Measurements from ENCODE around the gene PRMT1. TPM values are rescaled to one million over a fixed set of nuclear protein-coding genes. Genes with fewer than 3 reads are reported as not detected.

The PRMT1 gene
- polyA plus RNA-seq, 1 donor = 202 TPM

DNA sequence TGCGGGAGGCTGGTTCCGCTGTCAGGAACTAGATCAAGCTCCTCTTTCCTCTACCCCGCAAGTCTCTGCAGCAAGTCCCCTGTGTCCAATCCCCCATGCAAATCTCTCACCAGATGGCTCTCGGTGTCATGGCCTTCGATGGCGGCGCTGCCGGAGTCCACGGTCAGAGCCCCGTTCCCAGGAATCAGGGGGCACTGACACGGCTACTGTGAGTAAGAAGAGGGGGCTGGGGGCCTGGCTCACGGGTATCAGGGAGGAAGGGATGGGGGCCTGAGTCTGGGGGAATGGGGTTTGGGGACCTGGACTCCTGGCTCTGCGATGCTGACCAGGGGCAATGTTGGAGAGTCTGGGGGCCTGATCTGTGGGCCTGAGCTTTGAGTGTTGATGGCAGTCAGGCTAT is 31.1 kb upstream of the PRMT1 start:
- DNase-seq = no peak

DNA sequence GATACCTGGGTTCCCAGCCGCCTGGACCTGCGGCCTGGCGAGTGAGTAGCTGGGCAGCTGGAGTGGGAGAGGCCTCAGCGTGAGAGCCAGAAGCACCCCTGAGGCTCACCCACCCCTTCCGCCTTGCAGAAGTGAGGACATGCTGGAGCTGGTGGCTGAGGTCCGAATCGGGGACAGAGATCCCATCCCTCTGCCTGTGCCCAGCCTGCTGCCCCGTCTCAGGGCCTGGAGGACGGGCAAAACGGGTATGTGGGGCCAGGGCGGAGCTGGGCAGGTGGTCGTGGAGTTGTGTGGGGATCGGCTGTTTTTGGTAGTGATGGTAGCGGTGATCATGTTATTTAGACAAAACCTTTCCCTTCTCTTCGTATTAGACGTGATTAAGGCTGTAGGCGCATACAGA is 30.5 kb upstream of the PRMT1 start:
- no peak for DNase-seq

DNA sequence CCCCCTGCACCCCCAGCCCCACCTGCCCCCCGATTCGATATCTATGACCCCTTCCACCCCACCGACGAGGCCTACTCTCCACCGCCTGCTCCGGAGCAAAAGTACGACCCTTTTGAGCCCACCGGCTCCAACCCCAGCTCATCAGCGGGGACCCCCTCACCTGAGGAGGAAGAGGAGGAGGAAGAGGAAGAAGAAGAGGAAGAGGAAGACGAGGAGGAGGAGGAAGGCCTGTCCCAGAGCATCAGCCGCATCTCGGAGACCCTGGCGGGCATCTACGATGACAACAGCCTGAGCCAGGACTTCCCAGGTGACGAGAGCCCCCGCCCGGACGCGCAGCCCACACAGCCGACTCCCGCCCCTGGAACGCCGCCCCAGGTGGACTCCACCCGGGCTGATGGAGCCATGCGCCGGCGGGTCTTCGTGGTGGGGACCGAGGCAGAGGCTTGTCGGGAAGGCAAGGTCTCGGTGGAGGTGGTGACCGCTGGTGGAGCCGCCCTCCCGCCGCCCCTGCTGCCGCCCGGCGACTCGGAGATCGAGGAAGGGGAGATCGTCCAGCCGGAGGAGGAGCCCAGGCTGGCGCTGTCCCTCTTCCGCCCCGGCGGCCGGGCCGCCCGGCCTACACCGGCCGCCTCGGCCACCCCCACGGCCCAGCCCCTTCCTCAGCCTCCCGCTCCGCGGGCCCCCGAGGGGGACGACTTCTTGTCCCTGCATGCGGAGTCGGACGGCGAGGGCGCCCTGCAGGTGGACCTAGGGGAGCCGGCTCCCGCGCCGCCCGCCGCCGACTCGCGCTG is 25.8 kb upstream of the PRMT1 start:
- no peak for DNase-seq

DNA sequence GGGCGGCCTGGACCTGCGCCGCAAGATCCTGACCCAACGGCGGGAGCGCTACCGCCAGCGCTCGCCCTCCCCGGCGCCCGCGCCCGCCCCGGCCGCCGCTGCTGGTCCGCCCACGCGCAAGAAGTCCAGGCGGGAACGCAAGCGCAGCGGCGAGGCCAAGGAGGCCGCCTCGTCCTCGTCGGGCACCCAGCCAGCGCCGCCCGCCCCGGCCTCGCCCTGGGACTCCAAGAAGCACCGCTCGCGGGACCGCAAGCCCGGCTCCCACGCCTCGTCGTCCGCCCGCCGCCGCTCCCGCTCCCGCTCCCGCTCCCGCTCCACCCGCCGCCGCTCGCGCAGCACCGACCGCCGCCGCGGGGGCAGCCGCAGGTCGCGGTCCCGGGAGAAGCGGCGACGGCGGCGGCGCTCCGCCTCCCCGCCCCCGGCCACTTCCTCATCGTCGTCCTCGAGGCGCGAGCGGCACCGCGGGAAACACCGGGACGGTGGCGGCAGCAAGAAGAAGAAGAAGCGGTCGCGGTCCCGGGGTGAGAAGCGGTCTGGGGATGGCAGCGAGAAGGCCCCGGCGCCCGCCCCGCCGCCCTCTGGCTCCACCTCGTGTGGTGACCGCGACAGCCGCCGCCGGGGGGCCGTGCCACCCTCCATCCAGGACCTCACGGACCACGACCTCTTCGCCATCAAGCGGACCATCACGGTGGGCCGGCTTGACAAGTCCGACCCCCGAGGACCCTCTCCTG is 25.1 kb upstream of the PRMT1 start:
- no peak for DNase-seq

DNA sequence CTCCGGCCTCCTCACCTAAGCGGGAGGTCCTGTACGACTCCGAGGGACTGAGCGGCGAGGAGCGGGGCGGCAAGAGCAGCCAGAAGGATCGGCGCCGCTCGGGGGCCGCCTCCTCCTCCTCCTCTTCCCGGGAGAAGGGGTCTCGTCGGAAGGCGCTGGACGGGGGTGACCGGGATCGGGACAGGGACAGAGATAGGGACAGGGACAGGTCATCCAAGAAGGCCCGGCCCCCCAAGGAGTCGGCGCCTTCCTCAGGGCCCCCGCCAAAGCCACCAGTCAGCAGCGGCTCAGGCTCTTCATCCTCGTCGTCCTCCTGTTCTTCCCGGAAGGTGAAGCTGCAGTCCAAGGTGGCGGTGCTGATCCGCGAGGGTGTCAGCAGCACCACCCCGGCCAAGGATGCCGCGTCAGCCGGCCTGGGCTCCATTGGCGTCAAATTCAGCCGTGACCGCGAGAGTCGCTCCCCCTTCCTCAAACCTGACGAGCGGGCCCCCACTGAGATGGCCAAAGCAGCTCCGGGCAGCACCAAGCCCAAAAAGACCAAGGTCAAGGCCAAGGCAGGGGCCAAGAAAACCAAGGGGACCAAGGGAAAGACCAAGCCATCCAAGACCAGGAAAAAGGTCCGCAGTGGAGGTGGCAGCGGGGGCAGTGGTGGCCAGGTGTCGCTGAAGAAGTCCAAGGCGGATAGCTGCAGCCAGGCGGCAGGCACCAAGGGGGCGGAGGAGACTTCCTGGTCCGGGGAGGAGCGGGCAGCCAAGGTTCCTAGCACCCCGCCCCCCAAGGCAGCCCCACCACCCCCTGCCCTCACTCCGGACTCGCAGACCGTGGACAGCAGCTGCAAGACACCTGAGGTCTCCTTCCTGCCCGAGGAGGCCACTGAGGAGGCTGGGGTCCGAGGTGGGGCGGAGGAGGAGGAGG is 24.3 kb upstream of the PRMT1 start:
- DNase-seq = no peak

DNA sequence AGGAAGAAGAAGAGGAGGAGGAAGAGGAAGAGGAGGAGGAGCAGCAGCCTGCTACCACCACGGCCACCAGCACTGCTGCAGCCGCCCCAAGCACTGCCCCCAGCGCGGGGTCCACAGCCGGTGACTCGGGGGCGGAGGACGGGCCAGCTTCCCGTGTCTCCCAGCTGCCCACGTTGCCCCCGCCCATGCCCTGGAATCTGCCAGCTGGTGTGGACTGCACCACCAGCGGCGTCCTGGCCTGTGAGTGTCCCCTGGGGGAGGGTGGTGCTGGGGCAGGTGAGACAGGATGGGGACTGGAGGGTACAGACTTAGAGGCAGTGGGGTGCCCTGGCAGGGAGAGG is 23.6 kb upstream of the PRMT1 start:
- DNase-seq = no peak

DNA sequence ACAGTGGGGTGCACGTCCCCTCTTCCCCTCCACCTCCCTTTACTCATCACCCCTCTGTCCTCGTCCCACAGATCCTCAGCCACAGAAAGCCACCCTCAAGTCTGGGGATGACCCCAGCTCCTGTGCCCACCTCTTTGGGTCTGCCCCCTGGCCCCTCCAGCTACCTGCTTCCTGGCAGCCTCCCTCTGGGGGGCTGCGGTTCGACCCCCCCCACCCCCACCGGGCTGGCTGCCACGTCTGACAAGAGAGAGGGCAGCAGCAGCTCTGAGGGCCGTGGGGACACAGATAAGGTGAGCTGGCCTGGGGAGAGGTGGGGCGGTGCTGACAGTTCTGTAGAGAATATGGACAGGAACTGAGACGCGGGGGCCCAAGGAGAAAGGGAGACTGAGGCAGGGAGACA is 22.5 kb upstream of the PRMT1 start:
- DNase-seq = no peak

DNA sequence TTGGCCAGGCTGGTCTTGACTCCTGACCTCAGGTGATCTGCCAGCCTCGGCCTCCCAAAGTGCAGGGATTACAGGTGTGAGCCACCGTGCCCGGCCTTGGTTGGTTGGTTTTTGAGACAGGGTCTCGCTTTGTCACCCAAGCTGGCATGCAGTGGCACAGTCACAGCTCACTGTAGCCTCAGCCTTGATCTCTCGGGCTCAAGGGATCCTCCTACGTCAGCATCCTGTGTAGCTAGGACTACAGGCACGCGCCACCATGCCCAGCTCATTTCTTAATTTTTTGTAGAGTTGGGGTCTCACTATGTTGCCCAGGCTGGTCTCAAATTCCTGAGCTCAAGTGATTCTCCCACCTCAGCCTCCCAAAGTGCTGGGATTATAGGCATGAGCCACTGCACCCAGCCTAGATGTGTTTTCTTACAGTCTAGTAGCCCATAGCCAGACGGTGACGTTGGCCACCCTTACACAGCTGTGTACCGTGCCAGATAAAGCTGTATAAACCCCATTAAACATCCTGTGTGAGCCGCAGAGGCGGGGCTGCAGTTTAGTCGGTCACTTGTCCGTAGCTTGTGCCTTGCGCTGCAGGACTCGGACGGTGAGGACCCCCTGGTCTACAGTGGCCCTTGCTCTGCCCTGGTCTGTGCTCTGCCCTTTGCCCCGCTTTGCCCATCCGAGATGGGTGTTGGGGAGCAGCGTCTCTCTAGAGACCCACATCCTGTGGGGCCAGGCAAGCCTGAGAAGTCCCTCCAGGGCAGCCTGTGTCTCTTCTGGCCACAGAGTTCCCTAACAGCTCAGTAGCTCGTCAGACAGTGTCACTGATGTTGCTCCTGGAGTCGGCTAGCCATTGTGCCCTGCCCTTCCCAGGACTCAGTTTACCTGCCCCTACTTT is 21.3 kb upstream of the PRMT1 start:
- DNase-seq = no peak

DNA sequence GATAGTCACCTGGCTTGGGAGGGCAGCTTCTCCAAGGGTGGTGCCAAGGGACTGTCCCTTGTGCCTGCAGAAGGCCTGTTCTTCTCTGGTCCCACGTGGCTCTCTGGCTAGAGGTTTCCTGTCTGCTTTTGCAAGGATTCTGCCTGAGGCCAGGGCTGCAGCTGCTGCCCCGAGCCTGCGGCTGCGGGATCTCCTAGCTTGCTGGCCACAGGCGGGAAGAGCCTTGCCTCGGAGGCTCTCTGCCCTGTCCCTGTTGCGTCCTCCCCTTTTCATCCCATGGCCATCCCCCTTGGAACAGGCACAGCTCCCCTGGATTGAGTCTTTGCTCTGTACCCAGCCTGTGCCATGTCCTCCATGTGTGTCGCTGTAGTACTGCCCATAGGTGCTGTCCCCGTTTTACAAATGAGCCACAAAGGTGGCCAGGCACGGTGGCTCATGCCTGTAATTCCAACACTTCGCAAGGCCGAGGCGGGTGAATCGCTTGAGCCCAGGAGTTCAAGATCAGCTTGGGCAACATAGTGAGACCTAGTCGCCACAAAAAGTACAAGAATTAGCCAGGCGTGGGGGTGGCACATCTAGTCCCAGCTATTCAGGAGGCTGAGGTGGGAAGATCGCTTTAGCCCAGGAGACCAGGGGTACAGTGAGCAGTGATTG is 20.5 kb upstream of the PRMT1 start:
- DNase-seq = no peak

DNA sequence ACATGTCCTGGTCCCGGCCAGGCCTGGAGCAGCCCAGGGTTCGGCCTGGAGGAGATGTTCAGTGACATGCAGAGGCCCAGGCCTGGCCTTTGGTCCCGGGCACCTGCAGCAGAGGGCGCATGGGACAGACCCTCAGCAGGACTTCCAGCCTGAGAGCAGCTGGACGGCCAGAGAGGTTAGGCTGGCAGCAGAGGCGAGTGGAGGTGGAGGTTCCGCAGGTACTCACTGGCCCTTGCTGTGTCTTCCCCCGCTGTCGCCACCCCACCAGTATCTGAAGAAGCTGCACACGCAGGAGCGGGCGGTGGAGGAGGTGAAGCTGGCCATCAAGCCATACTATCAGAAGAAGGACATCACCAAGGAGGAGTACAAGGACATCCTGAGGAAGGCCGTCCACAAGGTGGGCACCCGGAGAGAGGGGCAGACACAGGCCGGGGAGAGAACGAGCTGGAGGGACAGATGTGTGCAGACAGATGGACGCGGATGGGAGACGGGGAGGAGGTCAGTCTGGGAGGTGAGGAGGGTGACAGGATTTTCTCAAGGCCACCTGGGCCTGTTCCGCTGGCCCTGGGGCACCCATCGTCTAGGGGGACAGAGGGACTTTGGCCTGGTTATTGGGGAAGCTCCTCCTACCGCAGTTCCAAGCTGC is 19.5 kb upstream of the PRMT1 start:
- no peak for DNase-seq

DNA sequence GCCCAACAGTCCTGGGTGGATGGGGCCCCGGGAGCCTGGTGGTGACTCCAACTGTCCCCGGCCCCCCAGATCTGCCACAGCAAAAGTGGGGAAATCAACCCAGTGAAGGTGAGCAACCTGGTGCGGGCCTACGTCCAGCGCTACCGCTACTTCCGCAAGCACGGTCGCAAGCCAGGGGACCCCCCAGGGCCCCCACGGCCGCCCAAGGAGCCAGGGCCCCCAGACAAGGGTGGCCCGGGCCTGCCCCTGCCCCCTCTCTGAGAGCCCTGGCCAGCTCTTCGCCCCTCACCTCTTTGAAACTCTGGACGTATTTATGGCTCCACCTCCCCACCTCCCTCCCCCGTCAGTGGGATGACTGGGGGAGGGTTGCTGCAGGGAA is 18.9 kb upstream of the PRMT1 start:
- no peak for DNase-seq

DNA sequence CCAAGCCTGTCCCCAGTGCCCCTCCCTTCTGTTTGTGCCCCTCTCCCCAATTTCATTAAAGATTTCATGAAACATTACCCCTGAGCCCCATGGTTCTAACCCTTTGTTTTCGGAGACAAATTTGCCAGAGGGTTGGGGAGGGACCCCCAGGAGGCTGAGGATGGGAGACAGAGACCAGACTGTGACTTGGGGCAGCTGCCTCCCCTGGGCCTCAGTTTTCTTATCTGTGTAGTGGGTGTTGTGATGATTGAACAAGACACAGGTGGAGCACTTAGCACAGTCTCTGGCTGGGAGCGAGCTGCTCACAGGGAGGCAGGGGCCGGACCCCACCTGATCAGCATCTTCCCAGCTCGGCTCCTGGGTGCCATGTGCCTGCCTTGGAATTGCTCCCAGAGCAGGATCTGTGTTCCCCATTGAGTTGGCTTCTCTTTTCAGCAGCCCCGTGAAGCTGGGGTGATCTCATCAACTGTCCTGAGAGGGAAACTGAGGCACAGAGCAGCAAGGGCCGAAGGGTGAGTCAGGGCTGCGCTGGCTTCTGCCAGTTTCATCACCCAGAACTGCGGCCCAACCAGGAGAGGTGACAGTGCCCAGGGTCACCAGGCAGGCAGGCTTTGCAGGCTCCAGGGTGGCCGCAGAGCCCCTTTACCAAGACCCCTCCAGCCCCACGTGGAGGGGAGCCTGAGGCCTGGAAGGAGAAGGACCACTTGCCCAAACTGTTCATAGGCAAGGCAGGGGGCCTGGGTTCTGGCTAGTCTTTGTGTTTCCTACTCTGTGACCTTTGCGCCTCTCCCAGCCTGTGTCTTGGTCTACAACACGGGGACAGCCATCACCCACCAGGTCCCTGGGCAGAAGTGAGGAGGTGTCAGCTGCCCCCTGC is 18.3 kb upstream of the PRMT1 start:
- no peak for DNase-seq

DNA sequence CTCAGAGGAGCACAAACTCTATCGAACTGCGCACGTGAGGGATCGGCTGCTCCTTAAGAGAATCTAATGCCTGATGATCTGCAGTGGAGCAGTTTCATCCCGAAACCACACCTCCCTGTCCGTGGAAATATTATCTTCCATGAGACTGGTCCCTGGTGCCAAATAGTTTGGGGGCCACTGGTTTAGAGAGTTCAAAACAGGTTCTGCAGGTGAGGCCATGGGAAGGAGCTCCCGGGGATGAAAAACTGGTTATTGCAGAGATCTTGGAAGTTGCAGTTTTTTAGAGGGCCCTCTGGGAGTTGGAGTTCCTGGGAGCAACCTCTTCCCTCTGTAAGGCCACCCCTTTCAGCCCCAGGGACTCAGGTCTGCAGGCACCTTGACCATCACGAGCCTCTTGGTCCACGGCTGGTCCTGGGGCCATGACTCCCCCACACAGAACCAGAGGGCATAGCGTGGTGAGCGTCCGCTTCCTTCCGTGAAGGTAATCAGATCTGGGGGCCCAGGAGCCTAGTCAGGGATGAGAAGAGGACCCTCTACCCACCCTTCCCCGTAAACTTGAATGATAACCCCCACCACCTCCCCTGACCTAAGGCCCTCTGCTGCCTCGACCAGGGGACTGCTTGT is 16.6 kb upstream of the PRMT1 start:
- no peak for DNase-seq

DNA sequence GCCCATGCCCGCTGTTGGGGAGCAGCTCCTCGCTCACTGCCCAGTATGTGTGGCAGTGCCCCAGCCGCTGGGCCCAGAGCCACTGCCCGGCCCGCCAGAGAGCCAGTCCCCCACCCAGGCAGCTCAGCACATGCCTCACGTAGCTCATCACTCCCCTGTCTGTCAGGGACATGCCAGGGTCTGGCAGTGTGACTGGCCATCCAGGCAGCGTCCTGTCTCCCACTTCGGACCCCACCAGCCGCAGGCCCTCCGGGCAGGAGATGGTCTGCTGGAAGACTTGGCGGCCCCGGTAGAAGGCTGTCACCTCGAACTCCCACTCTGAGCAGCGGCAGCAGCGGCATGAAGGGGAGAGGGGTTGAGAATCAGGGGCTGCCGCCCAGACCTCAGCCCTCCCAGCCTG is 15.1 kb upstream of the PRMT1 start:
- no peak for DNase-seq

DNA sequence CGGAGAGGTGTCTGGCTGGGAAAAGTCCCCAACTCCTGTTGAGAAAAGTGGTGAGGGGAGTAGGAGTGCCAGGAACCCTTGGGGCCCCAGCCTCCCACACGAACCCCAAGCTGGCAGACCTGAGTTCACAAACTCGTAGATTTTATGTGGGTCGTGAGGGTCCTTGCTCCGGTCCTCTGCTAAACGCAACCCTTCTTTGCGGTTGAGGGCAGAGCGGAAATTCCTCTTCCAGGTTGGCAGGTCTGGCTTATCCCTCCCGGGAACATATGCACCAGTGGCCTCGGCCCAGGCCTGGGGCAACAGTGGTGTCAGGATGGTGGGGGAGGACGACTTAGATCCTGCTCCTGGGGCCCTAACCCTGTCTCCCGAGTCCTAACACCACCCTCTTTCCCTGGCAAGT is 13.8 kb upstream of the PRMT1 start:
- DNase-seq = no peak

DNA sequence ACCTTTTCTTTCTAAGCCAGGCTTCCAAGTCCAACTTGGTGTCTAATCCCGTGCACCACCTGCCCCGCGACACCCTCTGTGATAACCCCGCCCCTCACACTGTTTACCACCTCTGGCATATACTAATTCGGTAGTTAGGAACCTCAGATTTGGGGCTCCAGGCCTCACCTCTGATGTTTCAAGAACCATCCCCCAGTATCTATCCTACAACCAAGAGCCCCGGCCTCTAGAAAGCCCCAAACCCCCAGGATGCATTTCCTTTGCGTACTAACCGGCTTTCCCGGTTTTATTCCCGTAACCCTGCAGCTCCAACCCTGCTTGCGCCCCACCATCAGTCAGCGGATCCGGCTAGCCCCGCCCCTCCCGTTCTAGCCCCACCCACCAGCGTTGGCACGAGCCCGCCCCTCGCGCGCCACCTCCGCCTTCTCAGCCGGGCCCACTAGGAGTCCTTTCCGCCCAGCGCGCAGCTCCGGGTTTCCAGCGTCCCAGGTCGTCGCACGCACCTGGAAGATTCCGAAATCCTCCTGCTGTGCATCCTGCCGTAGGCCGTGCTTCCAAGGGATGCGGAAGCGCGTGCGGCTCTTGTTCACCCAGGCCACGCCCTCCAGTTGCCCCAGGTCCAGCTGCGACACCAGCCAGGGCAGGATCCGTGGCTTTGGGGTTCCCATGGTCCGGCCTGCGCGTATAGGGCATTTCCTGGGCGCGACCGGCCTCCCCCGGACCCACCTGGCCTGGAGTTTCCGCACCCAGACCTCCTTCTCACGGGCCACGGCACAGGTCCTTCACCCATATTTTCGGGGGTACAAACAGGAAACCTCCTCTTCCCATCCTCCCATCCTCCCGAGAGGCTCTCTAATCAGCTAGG is 12.7 kb upstream of the PRMT1 start:
- peak; percentile 79 for DNase-seq

DNA sequence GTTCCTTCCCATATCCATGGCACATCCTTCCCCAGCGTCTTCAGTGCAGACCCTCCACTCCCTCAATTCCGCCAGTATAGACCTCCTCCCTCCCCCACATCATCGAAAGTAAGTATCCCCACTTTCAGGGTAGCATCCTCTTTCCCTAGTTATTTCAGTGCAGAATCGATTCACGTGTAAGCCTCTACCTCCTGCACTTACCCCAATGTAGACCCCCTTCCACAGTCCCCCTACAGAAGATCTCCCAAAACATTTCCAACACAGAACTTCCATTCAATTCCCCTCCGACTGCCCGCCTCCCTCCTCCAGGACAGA is 12.1 kb upstream of the PRMT1 start:
- DNase-seq = no peak

DNA sequence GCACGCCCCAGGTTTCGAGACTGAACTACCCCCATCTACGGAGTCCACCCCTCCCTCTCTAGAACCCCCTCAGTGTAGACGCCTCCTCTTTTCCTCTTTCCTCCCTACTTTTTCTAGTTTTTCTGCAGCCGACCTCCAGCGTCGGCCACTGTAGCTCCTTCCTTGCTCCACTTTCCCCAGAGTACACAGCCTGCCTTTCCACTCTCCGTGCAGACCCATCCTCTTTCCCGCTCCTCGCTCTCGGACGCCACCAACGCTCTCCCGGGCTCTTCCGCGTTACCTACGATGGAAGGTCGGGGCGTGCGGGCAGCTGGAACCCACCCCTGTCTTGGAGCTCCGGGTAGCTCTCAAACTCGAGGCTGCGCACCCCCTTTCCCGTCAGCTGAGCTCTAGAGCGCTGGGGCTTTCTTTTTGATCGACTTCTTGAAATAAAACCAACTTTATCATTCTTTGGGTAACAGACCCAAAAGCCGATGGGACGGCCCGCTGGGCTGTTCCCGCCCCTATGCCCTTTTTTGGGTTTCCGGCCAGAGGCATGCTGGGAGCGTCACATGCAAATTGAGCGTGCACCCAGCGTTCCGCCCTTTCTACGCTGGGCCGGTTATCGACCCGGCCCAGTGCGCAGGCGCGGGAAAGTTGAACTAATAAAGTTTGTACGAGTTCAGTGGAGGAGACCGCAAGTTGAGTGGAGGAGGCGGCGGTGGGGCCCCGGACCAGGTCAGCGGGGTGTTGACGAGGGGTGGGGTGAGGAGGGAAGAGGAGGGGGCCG is 11.5 kb upstream of the PRMT1 start, which contains the start of the genes BCL2L12 and IRF3:
Gene BCL2L12 (plus strand): TSS at position 583 of the 769 bp plus-strand sequence. CDS start 760 bp downstream, outside the sequence.
Gene IRF3 (minus strand): TSS at position 507 of the 769 bp plus-strand sequence. CDS start 1,019 bp downstream, outside the sequence.
- peak; percentile 96 for DNase-seq

Measured in left kidney (tissue), 2 donors.